ENCODE results near the gene FBXW11.
"Not testable (repeated sequence)": the region's sequence is repeated elsewhere in the genome, so short reads cannot be mapped to it uniquely, and the experiment has no call there.

FBXW11 gene

GRCh38 chr5:171906703-171907590 is 99.5 kb downstream of the FBXW11 start:
- DNase-seq, result no peak

GRCh38 chr5:171906066-171906570 is 100.3 kb downstream of the FBXW11 start:
- DNase-seq, result no peak

- no peak for DNase-seq
These were observed 101.6 kb downstream of the FBXW11 start for GRCh38 chr5:171904886-171905285.

- no peak for DNase-seq
These were observed 104.7 kb downstream of the FBXW11 start for GRCh38 chr5:171901764-171902163.

GRCh38 chr5:171899792-171900191 is 106.6 kb downstream of the FBXW11 start:
- DNase-seq, result no peak

- DNase-seq, result no peak
These were observed 107.6 kb downstream of the FBXW11 start for GRCh38 chr5:171898879-171899278.

GRCh38 chr5:171898386-171898785 is 108.1 kb downstream of the FBXW11 start:
- no peak for DNase-seq

GRCh38 chr5:171897231-171897630 is 109.2 kb downstream of the FBXW11 start:
- DNase-seq, result no peak

GRCh38 chr5:171895081-171895480 is 111.4 kb downstream of the FBXW11 start:
- no peak for DNase-seq

- no peak for DNase-seq
These were observed 113.0 kb downstream of the FBXW11 start for GRCh38 chr5:171893290-171893886.

GRCh38 chr5:171891595-171891994 is 114.8 kb downstream of the FBXW11 start:
- DNase-seq, result no peak

- DNase-seq, result no peak
These were observed 115.3 kb downstream of the FBXW11 start for GRCh38 chr5:171891150-171891549.

GRCh38 chr5:171888051-171888481 is 118.4 kb downstream of the FBXW11 start:
- no peak for DNase-seq

- not testable (repeated sequence) for DNase-seq
These were observed 120.4 kb downstream of the FBXW11 start for GRCh38 chr5:171886037-171886436.

GRCh38 chr5:171882118-171882517 is 124.3 kb downstream of the FBXW11 start:
- no peak for DNase-seq

- DNase-seq, result no peak
These were observed 132.2 kb downstream of the FBXW11 start for GRCh38 chr5:171874234-171874633.

- DNase-seq, result no peak
These were observed 133.8 kb downstream of the FBXW11 start for GRCh38 chr5:171872666-171873065.

- no peak for DNase-seq
These were observed 134.7 kb downstream of the FBXW11 start for GRCh38 chr5:171871711-171872110.

- no peak for DNase-seq
These were observed 136.5 kb downstream of the FBXW11 start for GRCh38 chr5:171869956-171870355.

GRCh38 chr5:171868236-171868635 is 138.2 kb downstream of the FBXW11 start:
- no peak for DNase-seq

- DNase-seq, result no peak
These were observed 138.7 kb downstream of the FBXW11 start for GRCh38 chr5:171867786-171868185.

- no peak for DNase-seq
These were observed 141.0 kb downstream of the FBXW11 start for GRCh38 chr5:171865471-171865870.

- DNase-seq, result no peak
These were observed 142.5 kb downstream of the FBXW11 start for GRCh38 chr5:171863935-171864334.

- DNase-seq, result no peak
These were observed 143.8 kb downstream of the FBXW11 start for GRCh38 chr5:171862624-171863023.
